H1 (cell line): ENCODE results near the gene GJD2. TPM values are rescaled to one million over a fixed set of nuclear protein-coding genes. Genes with fewer than 3 reads are reported as not detected.

Experiments
- POLR2AphosphoS5 ChIP-seq: IDR thresholded peaks from 2 replicates; pipeline ENCODE4 v1.6.1; 2011; ENCODE audit warnings: low read depth, low read length
- SIN3A ChIP-seq, 2 experiments: IDR thresholded peaks in 1 of 2; conservative IDR thresholded peaks in 1 of 2; 2 replicates each; pipeline ENCODE4 v1.6.1; 2011 to 2012; ENCODE audit warnings: low read length in 2 of 2, improper control_type of control experiment in 1 of 2, low read depth in 1 of 2, mild to moderate bottlenecking in 1 of 2
- SIX5 ChIP-seq: IDR thresholded peaks from 2 replicates; pipeline ENCODE4 v1.6.1; 2011; ENCODE audit warnings: mild to moderate bottlenecking, low read depth, low read length
- TAF1 ChIP-seq: IDR thresholded peaks from 2 replicates; pipeline ENCODE4 v1.6.1; 2011; ENCODE audit warnings: mild to moderate bottlenecking, low read depth, low read length
- polyA plus RNA-seq, 7 experiments: library from polyadenylated mRNA; depleted of rRNA in 3 of 7; stranded (reverse) in 5 of 7; unstranded in 2 of 7; fragments of >200 nt in 5 of 7; fragments of 200-250 nt in 2 of 7; gene quantifications; 1 replicate in 5 of 7; 2 replicates in 1 of 7; 4 replicates in 1 of 7; pipeline versions ENCODE4 v1.2.1 to v1.2.3, GENCODE V29; 2011 to 2013; ENCODE audit warnings: missing spikeins in 2 of 7, mixed read lengths in 2 of 7
- total RNA-seq: library from RNA; stranded (reverse); fragmentation: NEBNext Ultra II Directional; extraction: Animal tissue kit (Norgen Biotek cat#: 25700); gene quantifications from 2 replicates; pipeline ENCODE4 v1.2.1, GENCODE V29; 2021

Gene GJD2
- total and polyA plus RNA-seq, 2 of the 8 experiments (the other 6 are each of a cell fraction or from before 2014, with no cell fraction given) = 0.39 to 0.54 TPM

- TF ChIP-seq SIN3A (conservative IDR thresholded peaks at IDR 0.05 in 1 of 2, IDR thresholded peaks at IDR 0.05 in 1 of 2; ENCODE audit: low read depth in 1 of 2, low read length in 2 of 2) = no peak
- no peak for TF ChIP-seq TAF1
- TF ChIP-seq POLR2AphosphoS5 = no peak
- no peak for TF ChIP-seq SIX5
Observed at GRCh38 chr15:34718681-34719665, 35.8 kb downstream of the GJD2 start (continued).
